GM20000 (cell line): ENCODE data around the gene SALL3.
"Not testable (repeated sequence)": the region's sequence is repeated elsewhere in the genome, so short reads cannot be mapped to it uniquely, and the experiment has no call there.

ENCODE experiments used
- DNase-seq: peaks from one replicate; pipeline ENCODE4 v3.0.0; 2012; ENCODE audit warnings: low spot score
- TF ChIP-seq, protein P1 (sequence below): IDR thresholded peaks from 2 replicates; pipeline ENCODE4 v1.5.1; 2012; ENCODE audit warnings: mild to moderate bottlenecking, control low read depth; ENCODE audit errors: extremely low read depth, missing control alignments

SALL3 gene

DNA sequence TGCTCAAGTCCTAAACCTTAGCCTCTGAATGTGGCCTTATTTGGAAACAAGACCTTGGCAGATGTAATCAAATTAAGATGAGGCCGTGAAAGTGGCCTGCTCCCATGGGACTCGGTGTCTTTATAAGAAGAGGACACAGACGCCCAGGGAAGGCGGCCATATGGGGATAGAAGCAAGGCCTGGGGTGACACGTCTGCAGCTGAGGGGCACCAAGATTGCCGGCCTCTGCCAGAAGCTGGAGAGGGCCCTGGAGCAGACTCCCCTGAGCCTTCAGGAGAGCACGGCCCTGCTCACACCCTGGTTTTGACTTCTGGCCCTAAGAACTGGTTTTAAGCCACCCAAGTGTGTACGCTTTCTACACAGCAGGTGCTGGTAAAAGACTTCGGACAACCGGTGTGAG lies 29.2 kb upstream of the SALL3 start:
- DNase-seq, result no peak
- TF ChIP-seq, protein P1, sequence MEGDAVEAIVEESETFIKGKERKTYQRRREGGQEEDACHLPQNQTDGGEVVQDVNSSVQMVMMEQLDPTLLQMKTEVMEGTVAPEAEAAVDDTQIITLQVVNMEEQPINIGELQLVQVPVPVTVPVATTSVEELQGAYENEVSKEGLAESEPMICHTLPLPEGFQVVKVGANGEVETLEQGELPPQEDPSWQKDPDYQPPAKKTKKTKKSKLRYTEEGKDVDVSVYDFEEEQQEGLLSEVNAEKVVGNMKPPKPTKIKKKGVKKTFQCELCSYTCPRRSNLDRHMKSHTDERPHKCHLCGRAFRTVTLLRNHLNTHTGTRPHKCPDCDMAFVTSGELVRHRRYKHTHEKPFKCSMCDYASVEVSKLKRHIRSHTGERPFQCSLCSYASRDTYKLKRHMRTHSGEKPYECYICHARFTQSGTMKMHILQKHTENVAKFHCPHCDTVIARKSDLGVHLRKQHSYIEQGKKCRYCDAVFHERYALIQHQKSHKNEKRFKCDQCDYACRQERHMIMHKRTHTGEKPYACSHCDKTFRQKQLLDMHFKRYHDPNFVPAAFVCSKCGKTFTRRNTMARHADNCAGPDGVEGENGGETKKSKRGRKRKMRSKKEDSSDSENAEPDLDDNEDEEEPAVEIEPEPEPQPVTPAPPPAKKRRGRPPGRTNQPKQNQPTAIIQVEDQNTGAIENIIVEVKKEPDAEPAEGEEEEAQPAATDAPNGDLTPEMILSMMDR, result no peak

DNA sequence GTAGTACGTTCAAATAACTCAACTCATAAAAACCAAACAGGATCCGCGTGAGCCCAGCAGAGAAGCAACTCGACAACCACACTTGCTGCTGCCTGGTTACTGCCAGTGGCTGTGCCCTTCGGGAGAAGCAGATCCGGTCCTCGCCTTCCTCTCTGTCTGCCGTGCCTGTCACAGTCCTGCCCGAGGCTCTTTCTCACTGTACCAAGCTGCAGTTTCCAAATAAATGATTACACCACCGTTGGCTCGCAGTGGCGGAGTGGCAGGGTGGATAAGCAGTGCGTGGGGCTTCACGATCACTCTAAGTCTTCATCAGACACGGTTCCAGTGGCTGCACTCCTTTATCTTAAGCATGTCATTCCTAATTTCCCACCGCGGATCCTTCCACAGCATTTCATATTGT lies 26.1 kb upstream of the SALL3 start:
- DNase-seq, result no peak
- TF ChIP-seq, protein P1, result no peak

DNA sequence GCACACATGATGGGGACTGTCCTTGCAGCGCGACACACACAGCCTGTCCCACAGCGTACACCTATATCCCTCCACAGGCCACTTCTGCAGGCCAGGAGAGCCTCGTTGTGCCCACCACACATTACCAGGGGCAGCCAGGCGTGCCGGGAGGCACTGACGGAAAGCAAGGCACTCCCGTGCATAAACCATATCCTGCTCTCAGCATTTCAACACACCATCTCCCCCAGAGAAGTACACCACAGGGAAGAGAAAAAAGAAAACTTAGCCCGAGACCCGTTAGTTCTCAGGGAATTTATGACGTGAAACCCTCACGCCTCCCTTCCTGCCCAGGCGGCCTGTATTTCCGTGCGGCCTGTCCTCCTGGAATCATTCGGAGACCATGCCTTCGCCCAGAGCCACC lies 24.6 kb upstream of the SALL3 start:
- TF ChIP-seq, protein P1, result no peak
- DNase-seq, result no peak

DNA sequence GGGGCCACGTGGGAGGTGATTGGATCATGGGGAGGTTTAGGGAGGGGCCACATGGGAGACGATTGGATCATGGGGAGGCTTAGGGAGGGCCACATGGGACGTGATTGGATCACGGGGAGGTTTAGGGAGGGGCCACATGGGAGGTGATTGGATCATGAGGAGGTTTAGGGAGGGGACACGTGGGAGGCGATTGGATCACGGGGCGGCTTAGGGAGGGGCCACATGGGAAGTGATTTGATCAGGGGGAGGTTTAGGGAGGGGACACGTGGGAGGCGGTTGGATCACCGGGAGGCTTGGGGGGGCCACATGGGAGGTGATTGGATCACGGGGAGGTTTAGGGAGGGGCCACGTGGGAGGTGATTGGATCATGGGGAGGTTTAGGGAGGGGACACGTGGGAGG lies 22.5 kb upstream of the SALL3 start:
- no peak for DNase-seq
- TF ChIP-seq, protein P1, result no peak

DNA sequence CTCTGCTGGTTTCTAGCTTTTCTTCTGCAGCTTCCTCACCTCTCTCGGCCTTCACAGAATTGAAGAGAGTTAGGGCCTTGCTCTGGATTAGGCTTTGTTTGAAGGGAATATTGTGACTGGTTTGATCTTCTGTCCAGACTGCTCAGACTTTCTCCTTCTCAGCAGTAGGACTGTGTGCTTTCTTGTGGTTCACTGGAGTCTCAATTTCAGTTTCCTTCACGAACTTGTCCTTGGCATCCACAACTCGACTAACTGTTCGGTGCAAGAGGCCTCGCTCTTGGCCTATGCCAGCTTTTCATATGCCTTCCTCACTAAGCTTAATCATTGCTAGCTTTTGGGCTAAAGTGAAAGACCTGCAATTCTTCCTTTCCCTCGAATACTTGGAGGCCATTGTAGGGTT lies 18.9 kb upstream of the SALL3 start:
- no peak for DNase-seq

DNA sequence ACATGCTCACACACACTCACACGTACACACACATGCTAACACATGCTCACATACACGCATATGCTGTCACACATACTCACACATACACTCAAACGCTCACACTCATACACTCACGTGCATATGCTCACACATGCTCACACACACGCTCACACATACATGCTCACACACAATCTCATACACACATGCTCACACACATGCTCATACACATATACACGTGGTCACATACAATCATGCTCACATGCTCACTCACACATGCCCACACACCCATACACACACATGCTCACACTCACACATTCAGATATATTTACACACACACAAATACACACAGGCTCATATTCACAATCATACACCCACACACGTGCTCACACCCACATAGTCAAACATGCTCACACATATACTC lies 17.5 kb upstream of the SALL3 start:
- TF ChIP-seq, protein P1, result no peak
- DNase-seq, result no peak

More for the DNA sequence above, 18.9 kb upstream of the SALL3 start:
- TF ChIP-seq, protein P1, result no peak

DNA sequence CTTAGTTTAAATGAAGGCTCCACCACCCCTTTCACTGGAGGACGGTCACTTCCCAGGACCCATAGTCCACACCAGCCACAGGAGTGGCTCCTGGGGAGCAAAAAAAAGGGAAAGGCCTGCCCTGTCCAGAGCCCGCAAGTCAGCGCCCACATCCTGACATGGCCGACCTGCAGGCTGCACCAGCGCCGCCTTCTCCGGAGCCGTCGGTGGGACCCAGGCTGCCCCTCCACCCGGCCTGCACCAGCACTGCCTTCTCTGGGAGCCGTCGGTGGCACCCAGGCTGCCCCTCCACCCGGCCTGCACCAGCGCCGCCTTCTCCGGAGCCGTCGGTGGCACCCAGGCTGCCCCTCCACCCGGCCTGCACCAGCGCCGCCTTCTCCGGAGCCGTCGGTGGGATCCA lies 14.9 kb upstream of the SALL3 start:
- DNase-seq, result not testable (repeated sequence)

DNA sequence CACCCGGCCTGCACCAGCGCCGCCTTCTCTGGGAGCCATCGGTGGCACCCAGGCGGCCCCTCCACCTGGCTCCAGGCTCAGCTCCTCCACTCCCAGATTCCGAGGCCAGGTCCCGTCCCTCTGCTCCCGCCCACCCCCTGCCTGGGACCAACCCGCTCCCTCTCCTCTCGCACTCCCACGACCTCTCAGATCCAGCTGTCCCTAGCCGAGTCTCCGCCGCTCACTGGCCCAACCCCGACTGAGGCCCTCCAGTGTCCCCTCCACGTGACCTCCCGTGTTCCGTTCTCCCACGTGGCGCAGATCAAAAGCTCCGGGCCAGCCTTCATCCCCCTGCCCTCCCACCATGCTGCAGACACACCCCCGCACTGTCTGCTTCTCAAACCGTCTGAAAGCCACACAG lies 14.4 kb upstream of the SALL3 start:
- TF ChIP-seq, protein P1, result no peak
- no peak for DNase-seq
